ENCODE measurements around the gene RBM47.

The RBM47 gene

DNA sequence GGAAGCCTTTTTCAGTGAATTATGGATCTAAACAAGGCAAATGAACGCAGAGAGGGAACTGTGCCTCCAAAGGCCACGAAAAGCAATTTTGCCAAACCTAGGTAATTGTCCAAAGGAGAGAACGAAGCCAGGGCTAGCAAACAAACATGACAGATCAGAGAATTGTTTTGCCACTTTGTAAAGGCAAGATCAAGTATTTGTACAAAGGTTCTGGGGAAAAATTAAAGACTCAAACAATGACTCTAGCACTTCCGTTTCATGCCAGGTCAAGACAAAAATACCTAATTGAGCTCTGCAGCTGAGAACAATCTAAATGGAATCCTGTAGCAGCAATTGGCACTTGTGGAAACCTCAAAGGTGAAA, 8.5 kb downstream of the RBM47 start:
- no peak overlapping the region for H3K4me3 ChIP-seq (ENCODE audit: low read depth, low read length)
- ChIA-PET POLR2A (interaction anchor here (0.5 to 0.6 kb wide), 2 partner anchors 94 to 130 kb away, joined by 3 to 4 read pairs; no protein-coding TSS in a partner anchor), CTCF (no interaction called here)
- TF ChIP-seq SP7 (tag by site-specific recombination; IDR thresholded peaks at IDR 0.05) (no peak), ZNF473 (tag by site-specific recombination; IDR thresholded peaks at IDR 0.05) (no peak), ZNF202 (tag by site-specific recombination; IDR thresholded peaks at IDR 0.05; ENCODE audit: borderline replicate concordance) (no peak), BCL11A (tag by site-specific recombination; IDR thresholded peaks at IDR 0.05; ENCODE audit: low read depth) (no peak)
- TF ChIP-seq, protein P1, sequence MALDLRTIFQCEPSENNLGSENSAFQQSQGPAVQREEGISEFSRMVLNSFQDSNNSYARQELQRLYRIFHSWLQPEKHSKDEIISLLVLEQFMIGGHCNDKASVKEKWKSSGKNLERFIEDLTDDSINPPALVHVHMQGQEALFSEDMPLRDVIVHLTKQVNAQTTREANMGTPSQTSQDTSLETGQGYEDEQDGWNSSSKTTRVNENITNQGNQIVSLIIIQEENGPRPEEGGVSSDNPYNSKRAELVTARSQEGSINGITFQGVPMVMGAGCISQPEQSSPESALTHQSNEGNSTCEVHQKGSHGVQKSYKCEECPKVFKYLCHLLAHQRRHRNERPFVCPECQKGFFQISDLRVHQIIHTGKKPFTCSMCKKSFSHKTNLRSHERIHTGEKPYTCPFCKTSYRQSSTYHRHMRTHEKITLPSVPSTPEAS (tag by site-specific recombination; IDR thresholded peaks at IDR 0.05) = no peak
- H3K36me3 ChIP-seq (ENCODE audit: control insufficient read depth in 2 of 2, insufficient read depth in 1 of 2, low read length in 2 of 2) = no peaks in the 10 kb centered on the region
- no peaks in the 10 kb centered on the region for H3K9me3 ChIP-seq (ENCODE audit: control insufficient read depth, insufficient read depth, low read depth, low read length)
- H3K27ac ChIP-seq (ENCODE audit: extremely low read depth, low read depth, low read length) = no peak overlapping the region
- H3K4me1 ChIP-seq (ENCODE audit: control insufficient read depth, insufficient read depth, low read length) = no peaks in the 10 kb centered on the region

DNA sequence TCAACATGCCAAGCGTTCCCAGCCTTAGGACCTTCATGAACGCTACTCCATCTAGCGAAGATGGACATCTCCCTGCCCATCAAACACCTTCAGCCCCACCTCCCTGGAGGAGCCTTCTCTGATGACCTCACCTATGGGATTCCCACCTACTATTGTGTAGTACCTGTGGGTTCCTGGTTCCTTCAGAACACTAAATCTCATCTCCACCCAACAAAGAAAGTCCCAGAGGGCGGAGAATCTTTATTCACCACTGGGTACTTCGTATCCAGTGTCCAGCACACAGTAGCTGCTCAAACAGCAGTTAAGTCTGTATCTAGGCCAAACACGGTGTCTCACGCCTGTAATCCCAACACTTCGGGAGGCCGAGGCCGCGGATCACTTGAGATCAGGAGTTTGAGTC, 10.1 kb downstream of the RBM47 start:
- no peaks in the 10 kb centered on the region for H3K9me3 ChIP-seq (ENCODE audit: control insufficient read depth, insufficient read depth, low read depth, low read length)
- ChIA-PET POLR2A (no interaction called here), CTCF (no interaction called here)
- H3K36me3 ChIP-seq (ENCODE audit: control insufficient read depth in 2 of 2, insufficient read depth in 1 of 2, low read length in 2 of 2) = no peaks in the 10 kb centered on the region
- no peak for TF ChIP-seq ZNF37A (tag by site-specific recombination; IDR thresholded peaks at IDR 0.05)
- TF ChIP-seq ZNF626 (tag by site-specific recombination; IDR thresholded peaks at IDR 0.05) = no peak
- TF ChIP-seq RBAK (tag by site-specific recombination; IDR thresholded peaks at IDR 0.05) = no peak
- TF ChIP-seq BCL11A (tag by site-specific recombination; IDR thresholded peaks at IDR 0.05; ENCODE audit: low read depth) = no peak
- TF ChIP-seq ZSCAN30 (tag by site-specific recombination; IDR thresholded peaks at IDR 0.05) = no peak
- no peak for TF ChIP-seq ZNF549 (tag by site-specific recombination; IDR thresholded peaks at IDR 0.05)
- no peaks in the 10 kb centered on the region for H3K4me1 ChIP-seq (ENCODE audit: control insufficient read depth, insufficient read depth, low read length)
- no peak overlapping the region for H3K4me3 ChIP-seq (ENCODE audit: low read depth, low read length)
- no peak overlapping the region for H3K27ac ChIP-seq (ENCODE audit: extremely low read depth, low read depth, low read length)

DNA sequence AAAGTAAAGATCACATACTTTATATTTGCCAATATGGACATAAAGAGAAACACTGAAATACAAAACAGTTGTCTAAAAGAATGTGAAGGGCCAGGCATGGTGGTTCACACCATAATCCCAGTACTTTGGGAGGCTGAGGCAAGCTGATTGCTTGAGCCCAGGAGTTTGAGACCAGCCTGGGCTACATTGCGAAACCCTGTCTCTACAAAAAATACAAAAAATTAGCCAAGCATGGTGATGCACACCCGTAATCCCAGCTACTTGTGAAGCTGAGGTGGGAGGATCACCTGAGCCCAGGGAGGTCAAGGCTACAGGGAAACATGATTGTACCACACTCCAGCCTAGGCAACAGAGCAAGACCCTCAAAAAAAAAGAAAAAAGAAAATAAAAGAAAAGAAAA, 11.8 kb downstream of the RBM47 start:
- Histone ChIP-seq H3K4me3 (ENCODE audit: low read depth, low read length) (no peak overlapping the region), H3K27ac (ENCODE audit: extremely low read depth, low read depth, low read length) (no peak overlapping the region), H3K4me1 (ENCODE audit: control insufficient read depth, insufficient read depth, low read length) (no peaks in the 10 kb centered on the region), H3K9me3 (ENCODE audit: control insufficient read depth, insufficient read depth, low read depth, low read length) (no peaks in the 10 kb centered on the region), H3K36me3 (ENCODE audit: control insufficient read depth in 2 of 2, insufficient read depth in 1 of 2, low read length in 2 of 2) (no peaks in the 10 kb centered on the region)
- CTCF ChIA-PET = no interaction called here
- POLR2A ChIA-PET = no interaction called here
- TF ChIP-seq ZNF350 (tag by site-specific recombination; IDR thresholded peaks at IDR 0.05) = no peak
- TF ChIP-seq ZNF596 (tag by site-specific recombination; IDR thresholded peaks at IDR 0.05) = no peak
- TF ChIP-seq ZNF184 (tag by site-specific recombination; IDR thresholded peaks at IDR 0.05) = no peak
- TF ChIP-seq ZBTB1 (tag by site-specific recombination; IDR thresholded peaks at IDR 0.05) = no peak
- TF ChIP-seq ATF2 (tag by site-specific recombination; IDR thresholded peaks at IDR 0.05; ENCODE audit: low read depth) = no peak
- no peak for TF ChIP-seq HOXC10 (CRISPR knock-in tag; IDR thresholded peaks at IDR 0.05)
- no peak for TF ChIP-seq ZNF341 (tag by site-specific recombination; IDR thresholded peaks at IDR 0.05; ENCODE audit: low read depth)
- TF ChIP-seq ZNF324 (tag by site-specific recombination; IDR thresholded peaks at IDR 0.05) = no peak
- TF ChIP-seq ZNF514 (tag by site-specific recombination; IDR thresholded peaks at IDR 0.05) = no peak
- TF ChIP-seq GLIS1 (tag by site-specific recombination; IDR thresholded peaks at IDR 0.05) = no peak
- TF ChIP-seq ZNF776 (tag by site-specific recombination; IDR thresholded peaks at IDR 0.05; ENCODE audit: borderline replicate concordance) = no peak
- TF ChIP-seq SCRT2 (tag by site-specific recombination; IDR thresholded peaks at IDR 0.05) = no peak
- no peak for TF ChIP-seq ZEB2 (tag by site-specific recombination; IDR thresholded peaks at IDR 0.05)
- TF ChIP-seq GLI4 (tag by site-specific recombination; IDR thresholded peaks at IDR 0.05) = no peak
